IPS-18a (cell line): Measurements from ENCODE around the gene SCLT1.

Source experiments
- H3K27ac ChIP-seq: one replicate; pipeline ENCODE4 v1.5.1; 2013; ENCODE audit warnings: low read length
- H3K27me3 ChIP-seq: one replicate; pipeline ENCODE4 v1.6.1; 2013; ENCODE audit warnings: mild to moderate bottlenecking, low read length; ENCODE audit not compliant: control insufficient read depth, insufficient read depth
- H3K36me3 ChIP-seq: one replicate; pipeline ENCODE4 v1.6.1; 2013; ENCODE audit warnings: low read depth, low read length; ENCODE audit not compliant: control insufficient read depth
- H3K4me1 ChIP-seq: one replicate; pipeline ENCODE4 v1.6.1; 2013; ENCODE audit warnings: low read depth, low read length; ENCODE audit not compliant: control insufficient read depth
- H3K4me3 ChIP-seq: one replicate; pipeline ENCODE4 v1.5.1; 2013; ENCODE audit warnings: low read length
- H3K9ac ChIP-seq: one replicate; pipeline ENCODE4 v1.6.1; 2013; ENCODE audit warnings: mild to moderate bottlenecking, low read length, moderate library complexity
- H3K9me3 ChIP-seq: one replicate; pipeline ENCODE4 v1.6.1; 2013; ENCODE audit warnings: low read depth, low read length; ENCODE audit not compliant: control insufficient read depth

SCLT1 gene

GRCh38 chr4:128835498-128836222, 257.7 kb downstream of the SCLT1 start:
- H3K9ac ChIP-seq, result no peak overlapping the region
- no peaks in the 10 kb centered on the region for H3K27me3 ChIP-seq
- H3K9me3 ChIP-seq, result no peaks in the 10 kb centered on the region
- H3K27ac ChIP-seq, result no peak overlapping the region
- H3K4me3 ChIP-seq, result no peak overlapping the region
- H3K4me1 ChIP-seq, result peaks cover 28% of the 10 kb centered on the region
- peaks cover 79% of the 10 kb centered on the region for H3K36me3 ChIP-seq
